NCI-H345 (cell line): ENCODE measurements around the gene SENP1.
A peak's percentile ranks its signal among the peaks of the same experiment; 100 is the strongest.
"Not testable (repeated sequence)": the region's sequence is repeated elsewhere in the genome, so short reads cannot be mapped to it uniquely, and the experiment has no call there.

Experiments
- DNase-seq: peaks from one replicate; lab custom pipeline; 2025; lab: John Stamatoyannopoulos, UW

The SENP1 gene

GRCh38 chr12:48105867-48106680, at the start of gene SENP1:
Gene SENP1 (minus strand): TSS chr12:48106079. CDS start chr12:48101472, 4,607 bp downstream.
- peak; percentile 60 for DNase-seq

GRCh38 chr12:48151103-48151771, 45.4 kb upstream of the SENP1 start:
- DNase-seq = no peak

GRCh38 chr12:48145981-48146380, 40.1 kb upstream of the SENP1 start:
- no peak for DNase-seq

- DNase-seq = no peak
Measured at GRCh38 chr12:48143898-48144297, 38.0 kb upstream of the SENP1 start.

GRCh38 chr12:48142818-48143674, 37.2 kb upstream of the SENP1 start:
- no peak for DNase-seq

- no peak for DNase-seq
Measured at GRCh38 chr12:48135027-48135426, 29.1 kb upstream of the SENP1 start.

- no peak for DNase-seq
Measured at GRCh38 chr12:48132826-48133225, 26.9 kb upstream of the SENP1 start.

- DNase-seq = no peak
Measured at GRCh38 chr12:48131517-48131916, 25.6 kb upstream of the SENP1 start.

GRCh38 chr12:48129376-48129775, 23.5 kb upstream of the SENP1 start:
- DNase-seq = no peak

GRCh38 chr12:48128800-48129199, 22.9 kb upstream of the SENP1 start:
- DNase-seq = no peak

- no peak for DNase-seq
Measured at GRCh38 chr12:48126953-48127630, 21.2 kb upstream of the SENP1 start.

- DNase-seq = no peak
Measured at GRCh38 chr12:48125985-48126384, 20.1 kb upstream of the SENP1 start.

GRCh38 chr12:48125542-48125941, 19.7 kb upstream of the SENP1 start:
- not testable (repeated sequence) for DNase-seq

GRCh38 chr12:48123169-48123568, 17.3 kb upstream of the SENP1 start:
- no peak for DNase-seq

- DNase-seq = no peak
Measured at GRCh38 chr12:48122065-48122834, 16.4 kb upstream of the SENP1 start.

GRCh38 chr12:48121522-48121921, 15.6 kb upstream of the SENP1 start:
- DNase-seq = no peak

GRCh38 chr12:48119834-48120195, 13.9 kb upstream of the SENP1 start:
- no peak for DNase-seq

GRCh38 chr12:48119078-48119833, 13.4 kb upstream of the SENP1 start, which contains the start of gene PFKM:
Gene PFKM (plus strand): TSS chr12:48119364. CDS start chr12:48122775, 3,411 bp downstream.
- peak; percentile 32 for DNase-seq

- no peak for DNase-seq
Measured at GRCh38 chr12:48118284-48118871, 12.5 kb upstream of the SENP1 start.

GRCh38 chr12:48115957-48116356, 10.1 kb upstream of the SENP1 start:
- no peak for DNase-seq
